Nephron progenitor cell (in vitro differentiated cells): ENCODE results near the gene KIFC1.

ENCODE experiments used
- DNase-seq: peaks from one replicate; pipeline ENCODE4 v3.0.0; 2021
- H3K27ac Mint-ChIP-seq: 2 replicates; pipeline ENCODE4 v1.8.0; 2021; ENCODE audit warnings: mild to moderate bottlenecking, moderate library complexity, mixed read lengths
- H3K27me3 Mint-ChIP-seq: 2 replicates; pipeline ENCODE4 v1.8.0; 2021; ENCODE audit warnings: mild to moderate bottlenecking, low read depth, mixed read lengths; ENCODE audit not compliant: poor library complexity
- H3K36me3 Mint-ChIP-seq: 2 replicates; pipeline ENCODE4 v1.8.0; 2021; ENCODE audit warnings: low read depth, mixed read lengths
- H3K4me1 Mint-ChIP-seq: 2 replicates; pipeline ENCODE4 v1.8.0; 2021; ENCODE audit warnings: mixed read lengths
- H3K4me3 Mint-ChIP-seq: 2 replicates; pipeline ENCODE4 v1.8.0; 2021; ENCODE audit warnings: mild to moderate bottlenecking, moderate library complexity, mixed read lengths
- H3K9me3 Mint-ChIP-seq: 2 replicates; pipeline ENCODE4 v1.8.0; 2021; ENCODE audit warnings: mild to moderate bottlenecking, moderate library complexity, mixed read lengths
- CTCF ChIP-seq: fragments of 200-600 bp; sonication (generic); IDR thresholded peaks from 2 replicates; pipeline ENCODE4 v1.5.0; 2021; ENCODE audit warnings: antibody characterized with exemption

KIFC1 gene

GRCh38 chr6:33445119-33445603 is 53.5 kb downstream of the KIFC1 start:
- Mint-ChIP-seq H3K27me3 (peaks cover 3% of the 10 kb centered on the region), H3K36me3 (peaks cover 67% of the 10 kb centered on the region), H3K27ac (peak overlapping the region; percentile 31), H3K4me1 (no peaks in the 10 kb centered on the region), H3K4me3 (no peak overlapping the region), H3K9me3 (no peaks in the 10 kb centered on the region)
- no peak for TF ChIP-seq CTCF
- DNase-seq = no peak

- H3K36me3 Mint-ChIP-seq = peaks cover 69% of the 10 kb centered on the region
These were observed 54.7 kb downstream of the KIFC1 start for GRCh38 chr6:33446356-33446755.

GRCh38 chr6:33450434-33450833 is 58.8 kb downstream of the KIFC1 start:
- no peaks in the 10 kb centered on the region for H3K9me3 Mint-ChIP-seq
- DNase-seq = no peak
- no peak overlapping the region for H3K27ac Mint-ChIP-seq
- H3K27me3 Mint-ChIP-seq = no peaks in the 10 kb centered on the region
- TF ChIP-seq CTCF = no peak
- H3K36me3 Mint-ChIP-seq = peaks cover 48% of the 10 kb centered on the region
- H3K4me1 Mint-ChIP-seq = peaks cover 23% of the 10 kb centered on the region
- H3K4me3 Mint-ChIP-seq = no peak overlapping the region

More at GRCh38 chr6:33446356-33446755, 54.7 kb downstream of the KIFC1 start:
- Mint-ChIP-seq H3K27me3 (peaks cover 3% of the 10 kb centered on the region), H3K27ac (no peak overlapping the region), H3K9me3 (no peaks in the 10 kb centered on the region), H3K4me3 (no peak overlapping the region), H3K4me1 (no peaks in the 10 kb centered on the region)
- no peak for TF ChIP-seq CTCF
- DNase-seq = no peak

GRCh38 chr6:33451606-33452005 is 60.0 kb downstream of the KIFC1 start:
- Mint-ChIP-seq H3K4me1 (peaks cover 25% of the 10 kb centered on the region), H3K4me3 (peak overlapping the region; percentile 15), H3K27me3 (no peaks in the 10 kb centered on the region), H3K9me3 (no peaks in the 10 kb centered on the region), H3K27ac (peak overlapping the region; percentile 92), H3K36me3 (peaks cover 52% of the 10 kb centered on the region)
- no peak for DNase-seq
- TF ChIP-seq CTCF = no peak

- no peak for TF ChIP-seq CTCF
- H3K36me3 Mint-ChIP-seq = peaks cover 53% of the 10 kb centered on the region
- no peak overlapping the region for H3K4me3 Mint-ChIP-seq
- H3K4me1 Mint-ChIP-seq = peaks cover 25% of the 10 kb centered on the region
- no peaks in the 10 kb centered on the region for H3K27me3 Mint-ChIP-seq
- no peak overlapping the region for H3K27ac Mint-ChIP-seq
- DNase-seq = no peak
- H3K9me3 Mint-ChIP-seq = no peaks in the 10 kb centered on the region
These were observed 60.9 kb downstream of the KIFC1 start for GRCh38 chr6:33452496-33452895.

DNA sequence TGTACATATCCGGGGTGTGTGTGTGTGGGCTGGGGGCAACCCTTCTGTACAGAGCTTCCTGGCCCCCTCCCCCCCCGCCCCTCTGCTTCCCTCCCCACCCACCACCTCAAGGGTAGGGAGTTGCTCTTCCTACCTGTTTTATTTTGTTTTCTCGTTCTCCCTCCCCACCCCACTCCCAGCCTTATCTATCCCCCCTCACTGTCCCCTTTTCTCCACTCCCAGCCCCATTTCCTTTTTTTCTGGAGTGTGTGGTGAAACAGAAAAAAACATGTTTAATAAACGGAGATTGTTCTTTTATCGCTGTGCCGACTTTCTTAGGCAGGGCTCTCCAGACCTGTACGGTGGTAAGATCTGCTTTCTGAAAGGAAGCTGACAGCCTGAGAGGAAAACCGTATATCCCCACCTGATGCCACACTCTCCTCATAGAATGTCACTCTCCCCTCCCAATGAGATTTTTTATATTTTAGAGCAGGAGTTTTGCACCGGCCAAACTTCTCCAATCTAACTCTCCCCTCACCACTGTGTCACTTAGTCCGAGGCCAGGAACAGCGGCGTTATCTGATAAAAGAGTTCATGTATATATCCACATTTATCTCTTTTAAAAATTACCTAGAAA is 61.9 kb downstream of the KIFC1 start:
- Mint-ChIP-seq H3K36me3 (peaks cover 45% of the 10 kb centered on the region), H3K27me3 (peaks cover 3% of the 10 kb centered on the region), H3K9me3 (no peaks in the 10 kb centered on the region), H3K4me3 (peak overlapping the region; percentile 91), H3K4me1 (peaks cover 25% of the 10 kb centered on the region), H3K27ac (no peak overlapping the region)
- no peak for DNase-seq
- TF ChIP-seq CTCF = no peak
